Fibroblast of pulmonary artery (primary cell): ENCODE results near the gene CENPP.
A peak's percentile ranks its signal among the peaks of the same experiment; 100 is the strongest.

Experiments used
- DNase-seq: peaks from one replicate; pipeline ENCODE4 v3.0.0-alpha.2; 2010; ENCODE audit warnings: low read depth
- H3K4me3 ChIP-seq: replicated peaks from 2 replicates; pipeline ENCODE4 v1.5.1; 2011; ENCODE audit warnings: low read depth, mild to moderate bottlenecking, control low read depth, low read length, moderate library complexity
- TF ChIP-seq, protein P1 (sequence below): IDR thresholded peaks from 2 replicates; pipeline ENCODE4 v1.5.1; 2011; ENCODE audit warnings: mild to moderate bottlenecking, control low read depth, low read length, inconsistent platforms; ENCODE audit errors: missing control alignments

CENPP gene

DNA sequence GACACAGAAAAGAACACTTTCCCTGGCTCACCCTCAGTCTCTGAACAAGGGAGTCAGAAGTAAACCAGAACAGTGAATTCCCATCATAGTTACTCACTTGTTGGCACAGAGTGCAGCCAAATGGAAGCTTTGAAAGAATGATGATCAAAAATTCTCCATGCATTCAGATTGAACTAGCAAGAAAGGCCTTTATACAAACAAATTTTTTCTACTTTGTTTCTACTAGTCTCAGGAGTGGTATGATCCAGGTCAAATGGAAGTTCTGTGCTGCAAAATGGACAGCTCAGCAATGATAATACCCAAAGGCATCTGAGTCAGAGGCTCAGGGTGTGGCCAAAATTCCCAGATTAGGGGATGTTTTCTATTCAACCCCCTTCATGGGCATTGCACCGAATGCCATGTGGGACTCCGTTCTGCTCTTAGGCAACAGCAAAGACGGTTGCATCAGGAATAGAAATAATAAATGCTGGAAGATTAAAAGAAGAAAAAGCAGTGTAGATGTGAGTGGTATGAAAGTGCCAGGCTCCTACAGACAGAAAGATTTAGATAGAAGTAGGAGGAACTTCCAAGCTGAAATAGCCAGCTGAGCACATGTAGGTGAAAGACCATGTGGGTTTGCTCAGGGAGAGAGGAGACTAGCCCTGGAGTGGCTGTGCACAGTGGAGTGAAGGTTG is 180.6 kb downstream of the CENPP start:
- H3K4me3 ChIP-seq: peak overlapping the region; percentile 36
- peak; percentile 89 for DNase-seq
- TF ChIP-seq, protein P1, sequence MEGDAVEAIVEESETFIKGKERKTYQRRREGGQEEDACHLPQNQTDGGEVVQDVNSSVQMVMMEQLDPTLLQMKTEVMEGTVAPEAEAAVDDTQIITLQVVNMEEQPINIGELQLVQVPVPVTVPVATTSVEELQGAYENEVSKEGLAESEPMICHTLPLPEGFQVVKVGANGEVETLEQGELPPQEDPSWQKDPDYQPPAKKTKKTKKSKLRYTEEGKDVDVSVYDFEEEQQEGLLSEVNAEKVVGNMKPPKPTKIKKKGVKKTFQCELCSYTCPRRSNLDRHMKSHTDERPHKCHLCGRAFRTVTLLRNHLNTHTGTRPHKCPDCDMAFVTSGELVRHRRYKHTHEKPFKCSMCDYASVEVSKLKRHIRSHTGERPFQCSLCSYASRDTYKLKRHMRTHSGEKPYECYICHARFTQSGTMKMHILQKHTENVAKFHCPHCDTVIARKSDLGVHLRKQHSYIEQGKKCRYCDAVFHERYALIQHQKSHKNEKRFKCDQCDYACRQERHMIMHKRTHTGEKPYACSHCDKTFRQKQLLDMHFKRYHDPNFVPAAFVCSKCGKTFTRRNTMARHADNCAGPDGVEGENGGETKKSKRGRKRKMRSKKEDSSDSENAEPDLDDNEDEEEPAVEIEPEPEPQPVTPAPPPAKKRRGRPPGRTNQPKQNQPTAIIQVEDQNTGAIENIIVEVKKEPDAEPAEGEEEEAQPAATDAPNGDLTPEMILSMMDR: no peak

DNA sequence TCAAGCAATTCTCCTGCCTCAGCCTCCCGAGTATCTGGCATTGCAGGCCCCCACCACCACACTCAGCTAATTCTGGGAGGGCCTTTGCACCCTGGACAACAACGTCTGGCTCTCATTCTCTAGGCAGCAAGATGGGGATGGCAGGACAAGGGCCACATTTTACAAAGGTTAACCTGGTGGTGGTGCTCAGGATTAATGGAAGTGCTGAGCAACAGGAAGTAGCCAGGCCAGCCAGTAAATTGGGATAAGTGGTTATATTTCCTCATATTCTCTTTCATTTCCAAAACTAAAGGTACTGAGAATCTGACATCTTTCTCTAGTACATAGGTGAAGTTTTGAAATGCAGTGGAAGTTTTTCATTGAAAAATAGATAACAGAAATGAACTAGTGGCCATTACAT is 181.3 kb downstream of the CENPP start:
- no peak overlapping the region for H3K4me3 ChIP-seq
- DNase-seq: no peak
- TF ChIP-seq, protein P1: no peak

DNA sequence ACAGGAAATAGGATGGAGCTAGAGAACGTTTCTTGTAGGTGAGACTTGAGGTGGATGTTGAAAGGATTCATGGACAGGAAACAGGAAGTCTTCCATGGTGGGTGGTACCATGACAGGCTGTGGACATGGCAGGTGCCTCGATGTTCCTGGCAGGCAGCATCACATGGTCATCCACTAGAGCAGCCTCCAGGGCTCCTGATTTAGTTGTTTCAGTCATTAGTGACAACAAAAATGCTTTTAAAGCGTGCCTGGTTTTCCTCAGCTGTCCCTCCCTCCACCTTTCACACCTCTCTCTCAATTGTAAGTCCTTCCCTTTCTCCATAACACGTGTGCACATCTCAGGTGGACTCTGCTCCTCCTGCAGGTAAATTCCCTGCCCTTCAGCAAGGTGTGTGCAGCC is 181.7 kb downstream of the CENPP start:
- TF ChIP-seq, protein P1: no peak
- DNase-seq: no peak
- no peak overlapping the region for H3K4me3 ChIP-seq

DNA sequence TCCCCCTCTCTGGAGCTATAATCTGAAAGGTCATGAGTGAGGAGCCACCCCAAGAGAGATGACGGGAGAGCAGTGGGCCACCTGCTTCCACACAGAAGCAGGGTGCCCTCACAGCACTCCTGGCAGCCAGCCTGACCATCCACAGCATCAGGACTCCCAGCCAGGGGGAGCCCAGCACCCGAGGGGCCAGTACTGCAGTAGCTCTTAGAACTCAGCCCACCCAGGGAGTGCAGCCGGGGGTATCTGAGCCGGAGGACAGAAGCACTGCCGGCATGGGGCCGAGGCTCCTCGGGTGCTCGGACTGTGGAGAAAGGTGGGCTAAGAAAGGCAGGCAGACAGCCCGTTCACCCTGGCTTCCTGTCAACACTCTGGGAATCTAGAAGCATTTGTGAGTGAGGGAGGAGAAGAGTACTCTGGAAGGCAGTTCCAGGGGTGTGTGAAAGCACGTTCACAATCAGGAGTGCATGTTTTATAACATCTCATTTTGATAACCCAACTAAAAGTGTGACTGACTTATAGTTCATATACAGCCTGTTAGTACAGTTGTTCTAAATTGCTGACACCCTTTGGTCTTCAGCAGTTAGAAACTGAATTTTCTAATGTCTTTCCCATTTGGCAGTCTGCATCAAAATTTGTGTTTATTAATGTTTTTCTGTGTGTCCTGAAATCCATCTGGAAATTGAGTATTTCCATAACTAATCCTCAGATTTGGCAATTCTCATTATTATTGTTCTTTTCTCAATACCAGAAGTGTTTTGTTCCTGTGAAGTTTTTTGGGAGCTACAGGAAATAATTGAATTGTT is 182.5 kb downstream of the CENPP start:
- DNase-seq: no peak
- TF ChIP-seq, protein P1: no peak
- H3K4me3 ChIP-seq: no peak overlapping the region

DNA sequence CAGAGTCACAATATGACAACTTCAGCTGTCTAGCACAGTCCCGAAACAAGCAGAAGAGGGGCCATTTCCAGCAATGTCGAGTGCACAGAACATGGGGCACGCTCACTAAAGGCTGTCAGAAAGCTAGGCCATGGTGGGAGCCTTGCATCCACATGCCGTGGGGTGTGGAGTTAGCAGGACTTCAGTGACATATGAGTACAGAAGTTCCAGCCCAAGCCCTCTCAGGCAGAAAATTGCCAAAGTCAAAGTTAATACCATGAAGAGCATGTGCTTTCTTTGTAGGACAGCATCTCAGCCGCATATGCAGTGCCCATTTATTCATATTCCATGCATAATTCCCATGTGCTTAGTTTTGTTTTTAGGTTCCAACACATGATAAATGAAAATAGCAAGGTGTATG is 183.3 kb downstream of the CENPP start:
- DNase-seq: no peak
- TF ChIP-seq, protein P1: no peak
- no peak overlapping the region for H3K4me3 ChIP-seq

DNA sequence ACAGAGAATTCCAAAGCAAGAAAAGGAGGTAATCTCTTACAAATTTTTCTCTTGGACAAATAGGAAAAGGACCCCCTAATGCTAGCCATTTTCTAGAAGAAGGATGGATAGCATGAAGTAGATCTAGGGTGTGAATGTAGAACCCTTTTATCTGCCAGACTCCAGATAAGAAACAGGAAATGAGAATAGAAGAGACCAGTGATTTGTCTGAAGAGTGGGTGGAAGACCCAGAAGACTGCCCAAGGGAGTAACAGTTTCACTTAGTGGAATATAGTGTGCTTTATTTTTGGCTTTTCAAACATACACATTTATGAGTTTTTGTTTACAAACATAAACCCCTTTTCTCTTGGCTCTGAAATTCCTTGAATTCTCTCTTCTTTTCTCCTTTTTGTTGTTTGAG is 185.0 kb downstream of the CENPP start:
- H3K4me3 ChIP-seq: no peak overlapping the region
- TF ChIP-seq, protein P1: no peak

DNA sequence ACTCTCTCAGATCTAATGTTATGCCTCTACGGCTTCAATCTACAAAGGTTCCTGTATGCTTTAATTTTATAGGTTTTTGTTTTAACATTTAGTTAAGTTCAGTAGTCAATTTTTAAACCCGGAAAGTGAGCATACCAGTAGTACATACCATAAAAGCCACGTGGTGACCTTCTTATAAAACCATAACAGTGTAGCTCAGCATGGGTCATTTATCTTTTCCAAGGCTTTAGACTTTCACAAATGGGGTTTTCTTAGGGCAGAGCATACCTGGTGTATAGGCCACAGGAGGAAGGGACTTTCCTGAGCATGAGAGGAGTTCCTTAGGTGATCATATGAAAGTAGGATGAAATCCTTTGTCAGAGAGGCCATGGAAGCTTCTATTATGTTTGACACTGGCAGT is 186.9 kb downstream of the CENPP start:
- H3K4me3 ChIP-seq: no peak overlapping the region
- TF ChIP-seq, protein P1: no peak
- DNase-seq: no peak

More for the DNA sequence above, 185.0 kb downstream of the CENPP start:
- DNase-seq: no peak
